BJ (cell line): Measurements from ENCODE around the gene XAF1. TPM values are rescaled to one million over a fixed set of nuclear protein-coding genes. Genes with fewer than 3 reads are reported as not detected.

ENCODE experiments used
- CTCF ChIA-PET: fragments of 350-600 bp; formaldehyde crosslinking; extraction: SDS; loops from one replicate; lab custom pipeline; 2021; ENCODE audit warnings: antibody characterized with exemption, inconsistent platforms; lab: Yijun Ruan, JAX
- POLR2A ChIA-PET: fragments of 300-600 bp; sonication (Branson Sonifier 250); formaldehyde crosslinking; extraction: SDS; loops from one replicate; lab custom pipeline; 2021; ENCODE audit warnings: antibody characterized with exemption; lab: Charles Lee
- DNase-seq: peaks from one replicate; pipeline ENCODE4 v3.0.0-alpha.2; 2011; ENCODE audit warnings: low read depth
- H3K27me3 ChIP-seq: 2 replicates; pipeline ENCODE4 v1.6.0; 2011; ENCODE audit warnings: low read length; ENCODE audit not compliant: control insufficient read depth, insufficient read depth
- H3K36me3 ChIP-seq: 2 replicates; pipeline ENCODE4 v1.5.1; 2011; ENCODE audit warnings: low read length; ENCODE audit not compliant: control insufficient read depth, insufficient read depth
- H3K4me3 ChIP-seq: 2 replicates; pipeline ENCODE4 v1.5.1; 2011; ENCODE audit warnings: low read depth, mild to moderate bottlenecking, control low read depth, low read length
- CTCF ChIP-seq: IDR thresholded peaks from 2 replicates; pipeline ENCODE4 v1.5.1; 2011; ENCODE audit warnings: low read depth, mild to moderate bottlenecking, control low read depth, inconsistent platforms, low read length, moderate library complexity; ENCODE audit not compliant: insufficient read depth
- polyA plus RNA-seq: library from polyadenylated mRNA; depleted of rRNA; stranded (reverse); fragments of >200 nt; gene quantifications from 2 replicates; pipeline ENCODE4 v1.2.3, GENCODE V29; 2011

Gene XAF1
- polyA plus RNA-seq, 1 experiment: 10.4 TPM

GRCh38 chr17:6787081-6787693 lies 31.3 kb downstream of the XAF1 start:
- Histone ChIP-seq H3K4me3 (no peak overlapping the region), H3K27me3 (peaks cover 7% of the 10 kb centered on the region), H3K36me3 (no peaks in the 10 kb centered on the region)
- TF ChIP-seq CTCF: no peak
- DNase-seq: no peak
- ChIA-PET POLR2A (no interaction called here), CTCF (interaction anchor here (0.9 to 1.1 kb wide), 4 partner anchors 9 to 34 kb away, joined by 3 read pairs; no protein-coding TSS in a partner anchor)

- Histone ChIP-seq H3K36me3 (no peaks in the 10 kb centered on the region), H3K27me3 (peaks cover 9% of the 10 kb centered on the region), H3K4me3 (no peak overlapping the region)
- ChIA-PET POLR2A (no interaction called here), CTCF (interaction anchor here (1.0 kb wide), 1 partner anchor 9 kb away, joined by 3 read pairs; no protein-coding TSS in a partner anchor)
- no peak for DNase-seq
- TF ChIP-seq CTCF: no peak
These were observed 33.3 kb downstream of the XAF1 start for GRCh38 chr17:6789146-6789545.

GRCh38 chr17:6793748-6794493 lies 38.1 kb downstream of the XAF1 start:
- Histone ChIP-seq H3K4me3 (no peak overlapping the region), H3K36me3 (no peaks in the 10 kb centered on the region), H3K27me3 (peaks cover 11% of the 10 kb centered on the region)
- DNase-seq: no peak
- CTCF ChIA-PET: no interaction called here
- TF ChIP-seq CTCF: no peak
- POLR2A ChIA-PET: no interaction called here

- no peaks in the 10 kb centered on the region for H3K36me3 ChIP-seq
- no peak for DNase-seq
- peaks cover 11% of the 10 kb centered on the region for H3K27me3 ChIP-seq
- POLR2A ChIA-PET: interaction anchor here (0.6 kb wide), 1 partner anchor 84 kb away, joined by 4 read pairs; no protein-coding TSS in a partner anchor
- no peak overlapping the region for H3K4me3 ChIP-seq
- CTCF ChIA-PET: interaction anchor here (0.7 to 0.8 kb wide), 2 partner anchors 9 to 130 kb away, joined by 3 read pairs; no protein-coding TSS in a partner anchor
- no peak for TF ChIP-seq CTCF
These were observed 40.4 kb downstream of the XAF1 start for GRCh38 chr17:6796017-6796886.
